Calu3 (cell line): Measurements from ENCODE around the gene CHST7. TPM values are rescaled to one million over a fixed set of nuclear protein-coding genes. Genes with fewer than 3 reads are reported as not detected.

Experiments
- BruUV-seq: library from RNA; stranded (reverse); fragments of 400-500 nt; replicated peaks from 2 replicates; lab custom pipeline; 2021; lab: Mats Ljungman, UMichigan
- CTCF ChIA-PET: fragments of 300-600 bp; sonication (Branson Sonifier 250); formaldehyde crosslinking; loops from one replicate; lab custom pipeline; 2022; ENCODE audit warnings: antibody characterized with exemption; lab: Charles Lee
- DNase-seq: peaks from one replicate; pipeline ENCODE4 v3.0.0; 2022
- H3K27ac Mint-ChIP-seq: one replicate; pipeline ENCODE4 v1.8.0; 2022; ENCODE audit warnings: mixed read lengths; ENCODE audit not compliant: unreplicated experiment
- H3K27me3 Mint-ChIP-seq: one replicate; pipeline ENCODE4 v1.8.0; 2022; ENCODE audit warnings: mixed read lengths; ENCODE audit not compliant: unreplicated experiment
- H3K36me3 Mint-ChIP-seq: one replicate; pipeline ENCODE4 v1.8.0; 2022; ENCODE audit warnings: mild to moderate bottlenecking, moderate library complexity, mixed read lengths; ENCODE audit not compliant: insufficient read depth, unreplicated experiment
- H3K4me1 Mint-ChIP-seq: one replicate; pipeline ENCODE4 v1.8.0; 2022; ENCODE audit warnings: mild to moderate bottlenecking, low read depth, mixed read lengths; ENCODE audit not compliant: unreplicated experiment
- H3K4me3 Mint-ChIP-seq: one replicate; pipeline ENCODE4 v1.8.0; 2022; ENCODE audit warnings: mild to moderate bottlenecking, low read depth, moderate library complexity, mixed read lengths; ENCODE audit not compliant: unreplicated experiment
- H3K9me3 Mint-ChIP-seq: one replicate; pipeline ENCODE4 v1.8.0; 2022; ENCODE audit warnings: low read depth, mixed read lengths; ENCODE audit not compliant: unreplicated experiment
- CTCF ChIP-seq: fragments of 200-600 bp; IDR thresholded peaks from one replicate; pipeline ENCODE4 v1.8.0; 2022; ENCODE audit warnings: antibody characterized with exemption; ENCODE audit not compliant: unreplicated experiment
- intact Hi-C: fragments of 100-400 bp; cut with micrococcal nuclease; formaldehyde crosslinking; loops from one replicate; pipeline ENCODE4 v1.10.0; 2022; ENCODE audit not compliant: unreplicated experiment
- total RNA-seq: library from RNA; stranded (reverse); gene quantifications from 2 replicates; pipeline ENCODE4 v1.2.3, GENCODE V29; 2022

CHST7 gene
- total RNA-seq, 1 experiment from 2014 or later = 8.3 TPM

- CTCF ChIA-PET = no interaction called here
- H3K4me3 Mint-ChIP-seq = no peak overlapping the region
- H3K36me3 Mint-ChIP-seq = peaks cover 32% of the 10 kb centered on the region
- BruUV-seq = no TSS peak
- TF ChIP-seq CTCF = no peak
- H3K4me1 Mint-ChIP-seq = no peaks in the 10 kb centered on the region
- no peak overlapping the region for H3K27ac Mint-ChIP-seq
- H3K27me3 Mint-ChIP-seq = no peaks in the 10 kb centered on the region
- DNase-seq = no peak
- intact Hi-C loops = no loop called here
- no peaks in the 10 kb centered on the region for H3K9me3 Mint-ChIP-seq
These were observed 61.0 kb downstream of the CHST7 start for GRCh38 chrX:46634577-46634976.

GRCh38 chrX:46635186-46635585 is 61.6 kb downstream of the CHST7 start:
- no peaks in the 10 kb centered on the region for H3K9me3 Mint-ChIP-seq
- no peaks in the 10 kb centered on the region for H3K27me3 Mint-ChIP-seq
- no peak for TF ChIP-seq CTCF
- BruUV-seq = no TSS peak
- no peaks in the 10 kb centered on the region for H3K4me1 Mint-ChIP-seq
- H3K27ac Mint-ChIP-seq = no peak overlapping the region
- CTCF ChIA-PET = no interaction called here
- DNase-seq = no peak
- H3K36me3 Mint-ChIP-seq = peaks cover 32% of the 10 kb centered on the region
- intact Hi-C loops = no loop called here
- H3K4me3 Mint-ChIP-seq = no peak overlapping the region

GRCh38 chrX:46636223-46636622 is 62.7 kb downstream of the CHST7 start:
- Mint-ChIP-seq H3K4me3 (no peak overlapping the region), H3K9me3 (no peaks in the 10 kb centered on the region), H3K27ac (no peak overlapping the region), H3K4me1 (no peaks in the 10 kb centered on the region), H3K36me3 (peaks cover 30% of the 10 kb centered on the region), H3K27me3 (no peaks in the 10 kb centered on the region)
- no peak for DNase-seq
- intact Hi-C loops = no loop called here
- TF ChIP-seq CTCF = no peak
- CTCF ChIA-PET = no interaction called here
- BruUV-seq = no TSS peak

- no peak overlapping the region for H3K4me3 Mint-ChIP-seq
- intact Hi-C loops = no loop called here
- H3K9me3 Mint-ChIP-seq = no peaks in the 10 kb centered on the region
- H3K27ac Mint-ChIP-seq = no peak overlapping the region
- no TSS peak for BruUV-seq
- no peak for TF ChIP-seq CTCF
- no peaks in the 10 kb centered on the region for H3K4me1 Mint-ChIP-seq
- H3K27me3 Mint-ChIP-seq = no peaks in the 10 kb centered on the region
- no peak for DNase-seq
- peaks cover 20% of the 10 kb centered on the region for H3K36me3 Mint-ChIP-seq
- CTCF ChIA-PET = interaction anchor here (0.6 kb wide), 1 partner anchor 315 kb away, joined by 3 read pairs; no protein-coding TSS in a partner anchor
These were observed 64.4 kb downstream of the CHST7 start for GRCh38 chrX:46637938-46638337.
